Uterus (tissue), 4 donors: ENCODE data around the gene PDGFB. TPM values are rescaled to one million over a fixed set of nuclear protein-coding genes. Genes with fewer than 3 reads are reported as not detected.

Experiments
- DNase-seq, 2 donors: peaks; one replicate each; pipeline ENCODE4 v3.0.0-alpha.2; 2019 to 2020
- H3K27ac ChIP-seq, 2 donors: fragments of 200-600 bp; sonication (generic); 1 replicate in 1 of 2; 2 replicates in 1 of 2; pipeline ENCODE4 v1.5.1; 2016 to 2018
- H3K27me3 ChIP-seq, 2 donors: fragments of 200-600 bp; sonication (generic); one replicate each; pipeline ENCODE4 v1.5.1; 2018 to 2019; ENCODE audit warnings: control low read depth in 1 of 2
- H3K36me3 ChIP-seq, 2 donors: fragments of 200-600 bp; sonication (generic); one replicate each; pipeline ENCODE4 v1.5.1; 2019; ENCODE audit warnings: control low read depth in 1 of 2
- H3K4me1 ChIP-seq, 2 donors: fragments of 200-600 bp; sonication (generic); one replicate each; pipeline ENCODE4 v1.5.1; 2018 to 2019; ENCODE audit warnings: control low read depth in 1 of 2
- H3K4me3 ChIP-seq, 2 donors: fragments of 200-600 bp; sonication (generic); 1 replicate in 1 of 2; 2 replicates in 1 of 2; pipeline ENCODE4 v1.5.1; 2018 to 2019; ENCODE audit warnings: mild to moderate bottlenecking in 1 of 2
- H3K9me3 ChIP-seq, 2 donors: fragments of 200-600 bp; sonication (generic); one replicate each; pipeline ENCODE4 v1.5.1; 2019; ENCODE audit warnings: control low read depth in 1 of 2
- POLR2A ChIP-seq, 2 donors: fragments of 450-650 bp; IDR thresholded peaks; one replicate each; pipeline ENCODE4 v1.6.1; 2016; ENCODE audit warnings: antibody characterized with exemption in 2 of 2, mild to moderate bottlenecking in 1 of 2, moderate library complexity in 1 of 2
- intact Hi-C: fragments of 100-400 bp; cut with DNase I; formaldehyde crosslinking; loops from one replicate; pipeline ENCODE4 v1.15.1; 2023; ENCODE audit warnings: low total_unique reads
- total RNA-seq, 4 donors: library from RNA; depleted of rRNA in 3 of 4; stranded (reverse); fragments of >200 nt in 3 of 4; gene quantifications; one replicate each; pipeline versions ENCODE4 v1.1.0 to v1.2.4, GENCODE V29; 2014 to 2023
- TF ChIP-seq, protein P1 (sequence below), 4 experiments: fragments of 200-600 bp in 2 of 4; fragments of 450-650 bp in 2 of 4; sonication (generic) in 2 of 4; IDR thresholded peaks; one replicate each; pipeline ENCODE4 v1.5.1; 2016 to 2019; ENCODE audit warnings: antibody characterized with exemption in 4 of 4, mild to moderate bottlenecking in 2 of 4, moderate library complexity in 1 of 4
- donor health status: DM: yes; HTN: yes; CAD: no.

Gene PDGFB
- total RNA-seq, 4 donors from 2014 or later = 2.0 to 24.8 (median 5.6) TPM

DNA sequence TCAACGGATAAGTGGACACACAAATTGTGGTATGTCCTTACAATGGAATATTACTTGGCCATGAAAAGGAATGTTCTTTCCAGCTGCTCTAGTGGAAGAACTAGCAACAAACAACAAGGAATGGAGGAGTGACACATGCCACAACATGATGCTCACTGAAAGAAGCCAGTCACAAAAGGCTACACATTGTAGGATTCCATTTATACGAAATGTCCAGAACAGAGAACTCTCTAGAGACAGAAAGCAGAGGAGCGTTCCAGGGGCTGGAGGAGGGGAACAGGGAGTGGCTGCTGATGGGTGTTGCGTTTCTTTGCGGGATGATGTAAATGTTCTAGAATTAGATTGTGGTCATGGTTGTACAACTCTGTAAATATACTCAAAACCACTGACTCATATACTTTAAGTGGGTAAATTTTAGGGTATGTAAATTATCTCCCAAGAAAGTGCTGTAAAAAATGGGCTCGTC, 32.4 kb upstream of the PDGFB start:
- TF ChIP-seq POLR2A (IDR thresholded peaks at IDR 0.05) = no peak
- TF ChIP-seq, protein P1, sequence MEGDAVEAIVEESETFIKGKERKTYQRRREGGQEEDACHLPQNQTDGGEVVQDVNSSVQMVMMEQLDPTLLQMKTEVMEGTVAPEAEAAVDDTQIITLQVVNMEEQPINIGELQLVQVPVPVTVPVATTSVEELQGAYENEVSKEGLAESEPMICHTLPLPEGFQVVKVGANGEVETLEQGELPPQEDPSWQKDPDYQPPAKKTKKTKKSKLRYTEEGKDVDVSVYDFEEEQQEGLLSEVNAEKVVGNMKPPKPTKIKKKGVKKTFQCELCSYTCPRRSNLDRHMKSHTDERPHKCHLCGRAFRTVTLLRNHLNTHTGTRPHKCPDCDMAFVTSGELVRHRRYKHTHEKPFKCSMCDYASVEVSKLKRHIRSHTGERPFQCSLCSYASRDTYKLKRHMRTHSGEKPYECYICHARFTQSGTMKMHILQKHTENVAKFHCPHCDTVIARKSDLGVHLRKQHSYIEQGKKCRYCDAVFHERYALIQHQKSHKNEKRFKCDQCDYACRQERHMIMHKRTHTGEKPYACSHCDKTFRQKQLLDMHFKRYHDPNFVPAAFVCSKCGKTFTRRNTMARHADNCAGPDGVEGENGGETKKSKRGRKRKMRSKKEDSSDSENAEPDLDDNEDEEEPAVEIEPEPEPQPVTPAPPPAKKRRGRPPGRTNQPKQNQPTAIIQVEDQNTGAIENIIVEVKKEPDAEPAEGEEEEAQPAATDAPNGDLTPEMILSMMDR (IDR thresholded peaks at IDR 0.05) = no peak
- intact Hi-C loops = no loop called here
- no peak for DNase-seq

DNA sequence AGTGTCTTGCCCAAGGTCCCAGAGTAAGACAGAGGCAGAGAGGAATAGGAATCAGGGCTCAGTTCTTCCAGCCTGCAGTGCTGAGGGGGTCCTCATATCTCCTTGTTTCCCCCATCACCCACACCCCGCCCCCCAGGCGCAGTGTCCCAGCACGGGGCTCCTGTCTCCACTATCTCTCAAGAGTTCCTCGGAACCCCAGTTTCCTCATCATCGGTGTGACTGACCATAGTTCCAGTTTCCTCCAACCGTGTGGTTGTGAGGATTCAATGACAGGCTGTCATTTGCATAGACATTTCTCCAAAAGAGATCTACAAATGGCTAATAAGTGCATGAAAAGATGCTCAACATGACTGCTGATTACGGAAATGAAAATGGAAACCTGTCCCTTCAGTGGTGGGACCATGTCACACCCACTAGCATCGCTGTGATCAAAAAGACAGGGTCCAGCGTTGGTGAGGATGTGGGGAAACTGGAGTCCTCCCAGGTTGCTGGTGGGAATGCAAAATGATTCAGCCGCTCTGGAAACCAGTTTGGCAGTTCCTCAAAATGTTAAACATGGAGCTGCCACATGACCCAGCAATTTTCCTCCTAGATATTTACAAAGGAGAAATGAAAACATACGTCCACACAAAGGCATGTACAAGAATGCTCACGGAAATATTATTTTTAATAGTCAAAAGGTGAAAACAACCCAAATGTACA, 31.8 kb upstream of the PDGFB start:
- TF ChIP-seq, protein P1 (IDR thresholded peaks at IDR 0.05) = no peak
- no peak for TF ChIP-seq POLR2A (IDR thresholded peaks at IDR 0.05)
- H3K27ac ChIP-seq = no peak overlapping the region
- DNase-seq = no peak
- H3K27me3 ChIP-seq = no peaks in the 10 kb centered on the region
- H3K9me3 ChIP-seq = no peaks in the 10 kb centered on the region
- no peak overlapping the region for H3K4me3 ChIP-seq
- intact Hi-C loops = no loop called here
- H3K4me1 ChIP-seq = no peaks in the 10 kb centered on the region
- no peaks in the 10 kb centered on the region for H3K36me3 ChIP-seq

More for the DNA sequence above, 32.4 kb upstream of the PDGFB start:
- H3K36me3 ChIP-seq = no peaks in the 10 kb centered on the region
- H3K4me1 ChIP-seq = no peaks in the 10 kb centered on the region
- H3K27ac ChIP-seq = no peak overlapping the region
- H3K9me3 ChIP-seq = no peaks in the 10 kb centered on the region
- no peak overlapping the region for H3K4me3 ChIP-seq
- H3K27me3 ChIP-seq = no peaks in the 10 kb centered on the region

DNA sequence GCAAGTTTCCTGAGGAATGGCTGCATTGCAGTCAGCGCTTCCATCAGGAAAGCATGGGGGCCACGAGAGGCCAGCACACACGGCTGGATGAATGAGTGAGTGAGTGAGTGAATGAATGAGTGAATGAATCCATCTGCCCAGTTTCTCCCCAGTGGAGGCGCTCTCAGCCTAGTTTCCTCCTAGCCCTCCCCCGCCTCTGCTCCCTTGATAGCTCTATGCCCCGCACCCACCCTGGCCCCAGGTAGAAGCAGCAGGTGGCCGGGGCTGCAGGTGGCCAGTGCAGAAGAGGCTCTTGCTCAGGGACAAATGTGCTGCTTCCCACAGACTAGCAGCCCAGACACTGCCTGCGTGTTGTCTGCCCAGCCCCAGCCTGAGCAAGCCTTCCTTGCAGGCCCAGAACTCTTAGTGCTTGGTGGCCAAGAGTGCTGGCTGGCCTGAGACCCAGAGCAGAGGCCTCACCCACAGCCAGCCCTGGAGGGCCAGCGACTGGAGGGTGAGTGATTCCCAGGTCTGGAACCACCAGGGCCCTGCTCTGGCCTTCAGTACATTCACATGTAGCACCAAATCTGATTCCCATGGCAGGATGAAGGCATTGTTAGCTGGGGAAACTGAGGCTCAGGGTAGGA, 31.1 kb upstream of the PDGFB start:
- DNase-seq = no peak
- TF ChIP-seq POLR2A (IDR thresholded peaks at IDR 0.05) = no peak
- TF ChIP-seq, protein P1 (IDR thresholded peaks at IDR 0.05) = no peak
- Histone ChIP-seq H3K4me1 (no peaks in the 10 kb centered on the region), H3K27ac (no peak overlapping the region), H3K9me3 (no peaks in the 10 kb centered on the region), H3K27me3 (no peaks in the 10 kb centered on the region), H3K4me3 (no peak overlapping the region), H3K36me3 (no peaks in the 10 kb centered on the region)
- intact Hi-C loops = no loop called here

DNA sequence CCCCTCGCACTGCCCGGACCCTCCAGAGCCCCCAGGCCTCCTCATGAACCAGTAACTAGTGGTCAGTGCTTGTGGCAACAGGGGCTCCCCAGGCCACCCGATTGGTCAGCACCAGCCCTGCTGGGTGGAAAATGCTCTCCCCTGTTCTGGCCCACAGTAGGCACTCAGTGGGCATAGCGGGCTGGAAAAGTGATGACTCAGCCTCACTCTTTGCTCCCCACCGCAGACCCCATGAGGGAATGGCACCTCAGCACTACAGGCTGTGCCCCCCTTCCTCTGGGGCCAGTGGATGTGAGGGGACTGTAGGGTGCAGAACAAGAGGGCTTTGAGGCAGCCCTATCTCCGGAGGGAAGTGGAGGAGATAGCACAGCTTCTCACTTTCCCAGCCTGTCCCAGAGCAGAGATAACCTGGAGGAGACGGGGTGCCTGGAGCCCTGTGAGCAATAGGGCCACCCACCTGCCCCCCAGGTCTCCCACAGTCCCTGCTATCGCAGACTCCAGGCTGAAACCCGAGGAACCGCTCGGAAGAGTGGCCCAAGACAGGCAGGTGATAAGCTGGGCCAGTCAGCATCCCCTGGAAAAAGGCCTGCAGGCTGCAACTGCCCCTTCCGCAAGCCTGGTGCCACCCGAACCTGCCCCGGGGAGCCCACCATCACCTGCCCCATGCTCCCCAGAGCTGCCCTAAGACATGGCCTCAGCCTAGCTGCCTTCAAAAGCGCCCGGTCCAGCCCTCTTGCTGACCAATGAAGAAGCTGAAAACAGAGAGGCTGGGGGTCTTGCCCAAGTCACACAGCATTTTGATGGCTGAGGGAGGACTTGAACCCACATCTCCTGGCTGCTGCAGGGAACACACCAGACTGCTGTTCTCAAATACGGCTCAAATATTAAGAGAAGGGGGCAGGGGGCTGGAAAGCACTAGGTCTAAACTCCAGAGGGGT, 29.4 kb upstream of the PDGFB start:
- Histone ChIP-seq H3K27me3 (no peaks in the 10 kb centered on the region), H3K4me3 (no peak overlapping the region), H3K9me3 (no peaks in the 10 kb centered on the region), H3K36me3 (no peaks in the 10 kb centered on the region), H3K27ac (no peak overlapping the region), H3K4me1 (no peaks in the 10 kb centered on the region)
- TF ChIP-seq, protein P1 (IDR thresholded peaks at IDR 0.05) = no peak
- no peak for TF ChIP-seq POLR2A (IDR thresholded peaks at IDR 0.05)
- intact Hi-C loops = no loop called here
- no peak for DNase-seq
